GM21737 (cell line): Measurements from ENCODE around the gene PGAM2.

ENCODE experiments used
- ATAC-seq: cut with Tn5 transposase; IDR thresholded peaks from one replicate; pipeline ENCODE4 v1.9.1; 2021; ENCODE audit warnings: mild to moderate bottlenecking, moderate library complexity; ENCODE audit not compliant: unreplicated experiment

The PGAM2 gene

DNA sequence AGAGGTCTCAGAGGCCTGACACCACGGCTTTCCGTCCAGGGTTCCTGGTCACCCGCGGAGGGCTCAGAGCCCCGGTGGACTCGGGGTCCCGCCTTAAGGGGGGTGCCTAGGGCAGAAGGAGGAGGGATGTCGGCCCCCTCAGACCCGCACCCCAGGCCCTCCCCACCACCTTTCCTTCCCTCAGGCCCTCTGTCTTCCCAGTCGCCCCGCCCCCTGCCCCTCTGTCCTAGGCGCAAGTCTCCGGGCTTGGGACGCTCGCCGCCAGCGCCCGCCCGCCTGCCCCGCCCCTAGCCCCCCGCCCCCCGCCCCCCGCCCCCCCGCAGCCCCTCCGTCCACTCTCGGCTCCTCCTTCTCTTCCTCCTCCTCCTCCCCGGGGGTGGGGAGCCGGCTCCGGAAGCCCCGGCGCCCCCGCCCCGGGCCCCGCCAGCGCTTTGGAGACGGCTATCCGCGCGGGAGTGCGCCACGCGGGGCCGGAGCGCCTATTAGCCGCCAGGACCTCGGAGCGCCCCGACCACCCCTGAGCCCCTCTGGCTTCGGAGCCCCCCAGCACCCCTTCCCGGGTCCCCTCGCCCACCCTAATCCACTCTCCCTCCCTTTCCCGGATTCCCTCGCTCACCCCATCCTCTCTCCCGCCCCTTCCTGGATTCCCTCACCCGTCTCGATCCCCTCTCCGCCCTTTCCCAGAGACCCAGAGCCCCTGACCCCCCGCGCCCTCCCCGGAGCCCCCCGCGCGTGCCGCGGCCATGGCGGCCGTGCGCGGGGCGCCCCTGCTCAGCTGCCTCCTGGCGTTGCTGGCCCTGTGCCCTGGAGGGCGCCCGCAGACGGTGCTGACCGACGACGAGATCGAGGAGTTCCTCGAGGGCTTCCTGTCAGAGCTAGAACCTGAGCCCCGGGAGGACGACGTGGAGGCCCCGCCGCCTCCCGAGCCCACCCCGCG is 38.8 kb upstream of the PGAM2 start, which contains the start of gene AEBP1:
Gene AEBP1 (plus strand): TSS at position 423 of the 937 bp plus-strand sequence. CDS start 321 bp downstream, at position 744.
- ATAC-seq: no peak

GRCh38 chr7:44103566-44103922 is 38.2 kb upstream of the PGAM2 start:
- no peak for ATAC-seq

DNA sequence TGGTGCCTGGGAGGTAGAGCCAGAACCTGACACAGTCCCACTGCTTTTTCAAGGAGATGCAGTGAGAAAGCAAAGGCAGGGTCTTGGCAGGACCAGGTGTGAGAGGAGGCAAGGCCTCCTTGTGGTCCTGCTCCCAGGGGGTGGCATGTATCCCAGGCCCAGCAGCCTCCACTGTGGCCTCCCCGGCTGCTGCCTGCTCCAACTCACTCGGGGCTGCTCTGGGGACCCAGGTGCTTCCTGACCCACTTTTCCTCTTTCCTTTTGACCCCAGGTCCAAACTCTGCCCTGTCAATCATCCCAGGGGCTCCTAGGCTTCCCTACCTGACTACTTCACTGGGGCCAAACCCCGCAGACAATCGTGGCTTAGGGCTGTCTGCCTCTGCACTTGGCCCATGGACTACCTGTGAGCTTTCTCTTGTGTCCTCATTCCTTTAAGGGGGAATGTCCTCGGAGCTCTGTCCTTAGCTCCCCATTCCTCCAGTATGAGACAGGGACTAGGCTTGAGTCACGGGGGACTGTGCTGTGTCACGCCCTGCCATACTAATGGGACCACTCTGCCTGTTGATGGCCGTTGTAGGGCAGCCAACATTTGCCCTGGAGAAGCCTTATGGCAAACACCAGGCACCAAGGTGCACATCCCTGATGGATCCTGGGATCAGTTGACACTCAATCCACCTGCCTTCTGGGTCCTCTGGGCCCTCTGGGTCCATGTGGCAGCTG is 37.6 kb upstream of the PGAM2 start:
- no peak for ATAC-seq

GRCh38 chr7:44101966-44102845 is 36.8 kb upstream of the PGAM2 start:
- no peak for ATAC-seq

- no peak for ATAC-seq
Observed at GRCh38 chr7:44101303-44101965, 36.1 kb upstream of the PGAM2 start.

DNA sequence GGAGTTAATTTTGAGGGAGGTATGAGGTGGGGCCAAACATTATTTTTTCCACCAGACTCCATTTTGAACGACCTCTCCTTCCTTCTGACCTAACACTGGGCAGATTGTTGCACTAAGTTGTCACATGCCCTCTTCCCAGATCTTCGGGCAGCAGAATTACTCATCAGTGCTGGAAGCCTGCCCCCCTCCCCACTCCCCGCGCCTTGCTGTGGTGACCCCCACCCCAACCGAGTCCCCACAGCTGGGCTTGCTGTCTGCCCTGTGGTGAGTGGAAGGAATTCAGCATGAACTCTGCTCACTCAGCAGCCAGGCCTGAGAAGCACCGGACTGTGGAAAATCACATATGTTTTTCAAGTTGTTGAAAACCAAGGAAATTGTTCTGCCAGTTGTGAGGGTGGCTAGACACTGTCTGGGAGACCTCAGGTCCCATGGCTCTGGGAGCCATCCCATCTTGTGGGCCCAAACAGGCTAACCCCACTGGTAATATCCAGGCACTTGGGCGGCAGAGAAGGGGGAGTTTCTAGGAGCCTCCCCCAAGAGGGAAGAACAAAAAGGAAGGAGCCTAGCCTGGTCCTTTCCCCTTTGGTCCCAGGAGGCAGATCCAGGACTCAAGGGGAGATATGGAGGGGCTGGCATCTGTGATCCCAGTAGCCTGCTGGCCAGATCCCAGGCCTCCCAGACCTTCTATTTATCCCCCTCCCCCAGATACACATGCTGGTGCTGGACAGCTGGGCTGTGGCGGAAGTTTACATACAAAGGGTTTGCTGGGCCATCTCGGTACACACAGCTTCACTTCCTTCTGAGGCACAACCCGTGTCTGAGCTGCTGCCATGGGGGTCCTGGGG is 35.3 kb upstream of the PGAM2 start:
- ATAC-seq: no peak

- no peak for ATAC-seq
Observed at GRCh38 chr7:44099669-44100068, 34.3 kb upstream of the PGAM2 start.

GRCh38 chr7:44098092-44099068 is 33.0 kb upstream of the PGAM2 start:
- ATAC-seq: no peak

DNA sequence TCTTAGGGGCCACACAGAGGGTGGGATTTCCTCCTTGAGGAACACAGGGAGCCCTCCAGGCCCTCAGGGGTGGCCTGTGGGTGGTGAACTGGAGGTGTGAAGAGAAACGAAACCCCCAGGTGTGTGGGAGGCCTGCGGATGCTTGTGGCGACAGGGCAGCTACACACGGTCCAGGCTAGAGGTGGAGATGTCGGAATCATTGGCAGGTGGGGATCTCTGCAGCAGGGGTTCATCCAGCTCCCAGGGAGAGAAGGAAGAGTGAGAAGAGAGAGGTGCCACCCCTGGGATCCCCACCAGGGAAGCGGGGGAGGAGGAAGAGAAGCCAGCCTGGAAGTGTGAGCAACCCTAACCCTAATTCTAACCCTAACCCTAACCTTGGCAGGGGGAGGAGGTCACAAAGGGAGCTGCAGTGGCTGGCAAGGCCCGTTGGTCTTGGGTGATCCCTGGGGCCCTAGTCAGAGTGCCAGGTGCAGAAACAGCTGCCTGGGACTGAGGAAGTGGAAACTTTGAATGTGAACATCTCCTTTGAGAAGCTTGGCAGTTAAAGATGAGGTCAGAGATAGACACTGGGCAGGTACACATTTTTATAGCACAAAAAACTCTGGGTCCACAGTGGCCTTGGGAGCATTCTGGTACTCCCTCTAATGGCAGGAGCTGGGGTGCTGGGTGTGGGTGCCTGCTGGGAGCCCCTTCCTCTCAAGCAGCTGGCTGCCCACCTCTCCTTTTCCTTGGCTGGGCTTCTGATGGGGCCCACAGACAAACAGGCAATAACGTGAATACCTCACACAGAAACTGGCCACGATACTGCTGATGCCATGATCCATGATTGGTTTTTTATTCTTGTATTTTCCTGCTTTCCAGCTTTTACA is 31.9 kb upstream of the PGAM2 start:
- ATAC-seq: peak; percentile 57

GRCh38 chr7:44096326-44096881 is 31.0 kb upstream of the PGAM2 start:
- no peak for ATAC-seq

GRCh38 chr7:44095781-44096180 is 30.4 kb upstream of the PGAM2 start:
- ATAC-seq: no peak

DNA sequence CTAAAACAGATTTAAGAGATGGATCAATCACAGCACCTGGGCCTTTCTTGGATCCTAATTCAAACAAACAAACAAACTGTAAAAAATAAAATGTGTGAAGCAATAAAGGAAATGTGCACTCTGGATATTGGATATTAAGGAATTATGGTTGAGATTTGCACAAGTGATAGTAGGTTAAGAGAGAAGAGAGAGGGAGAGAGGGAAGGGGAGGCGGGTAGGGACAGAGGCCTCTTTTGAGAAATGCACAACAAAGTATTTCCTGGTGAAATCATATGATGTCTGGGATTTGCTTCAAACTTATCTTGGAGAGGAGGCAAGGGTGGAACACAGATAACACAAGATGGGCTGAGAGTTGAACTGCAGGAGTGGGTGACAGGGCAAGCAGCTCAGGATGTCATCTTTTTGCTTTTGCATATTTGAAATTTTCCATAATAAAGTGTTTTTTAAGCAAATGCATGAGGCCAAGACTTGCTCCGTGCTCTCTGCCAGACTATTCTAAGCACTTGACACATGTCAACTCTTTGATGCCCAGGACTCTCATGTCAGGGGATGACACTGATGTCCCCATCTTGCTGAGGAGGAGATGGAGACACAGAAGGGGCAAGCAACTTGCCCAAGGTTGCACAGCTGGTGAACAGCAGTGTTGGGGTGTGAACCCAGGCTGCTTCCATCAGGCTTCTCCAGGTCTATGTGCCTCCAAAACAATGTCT is 29.7 kb upstream of the PGAM2 start:
- ATAC-seq: no peak

- ATAC-seq: no peak
Observed at GRCh38 chr7:44094365-44094764, 29.0 kb upstream of the PGAM2 start.

- no peak for ATAC-seq
Observed at GRCh38 chr7:44093102-44093641, 27.8 kb upstream of the PGAM2 start.

DNA sequence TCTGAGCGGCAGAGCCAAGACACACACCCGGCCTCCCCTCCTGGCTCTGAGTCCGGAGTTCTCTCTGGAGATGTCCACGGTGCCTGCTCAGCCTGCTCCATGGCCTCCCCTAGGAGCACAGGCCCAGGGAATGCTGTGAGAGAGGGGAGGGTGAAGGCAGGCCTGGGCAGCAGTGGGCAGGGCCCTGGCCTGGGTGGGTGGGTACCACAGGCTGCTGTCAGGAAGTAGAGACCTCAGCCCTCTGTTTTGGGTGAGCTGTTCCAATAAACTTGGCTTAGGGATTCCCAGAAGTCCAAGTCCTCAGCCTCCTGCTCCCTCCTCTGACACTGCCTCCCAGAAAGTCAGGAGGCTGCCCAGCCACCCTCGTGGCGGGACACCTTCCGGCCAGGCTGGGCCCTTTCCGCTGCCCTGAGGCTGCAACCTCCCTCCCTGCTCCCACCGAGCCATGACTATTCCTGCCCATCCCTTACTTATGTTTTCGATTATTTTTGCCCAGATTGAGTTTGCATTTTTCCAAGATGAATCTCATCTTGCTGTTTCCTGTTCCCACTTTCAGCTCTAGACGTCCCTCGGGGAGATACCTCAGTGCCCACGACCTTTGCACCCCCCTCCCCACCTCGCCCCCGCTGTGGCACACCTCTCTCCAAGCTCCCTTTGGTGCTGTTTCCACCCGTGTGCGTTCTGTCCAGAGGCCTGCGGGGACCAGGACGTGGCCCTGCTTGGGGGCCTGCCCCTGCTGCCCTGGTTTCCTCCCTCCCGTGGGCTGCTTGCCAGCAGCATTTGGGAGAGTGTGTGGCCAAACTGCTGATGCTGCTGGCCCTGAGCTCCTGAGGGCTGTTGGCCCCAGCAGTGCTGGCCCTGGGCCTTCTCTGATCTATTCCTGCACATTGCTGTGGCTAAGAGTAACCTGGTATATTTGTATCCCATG is 22.8 kb upstream of the PGAM2 start:
- no peak for ATAC-seq
